Fibroblast of the aortic adventitia (primary cell): ENCODE results near the gene MRGPRE. TPM values are rescaled to one million over a fixed set of nuclear protein-coding genes. Genes with fewer than 3 reads are reported as not detected.

Experiments used
- DNase-seq: peaks from one replicate; pipeline ENCODE4 v3.0.0-alpha.2; 2010; ENCODE audit warnings: low read depth
- H3K4me3 ChIP-seq: 2 replicates; pipeline ENCODE4 v1.5.1; 2011; ENCODE audit warnings: low read depth, mild to moderate bottlenecking, control low read depth, low read length, moderate library complexity
- CTCF ChIP-seq: IDR thresholded peaks from 2 replicates; pipeline ENCODE4 v1.5.1; 2011; ENCODE audit warnings: mild to moderate bottlenecking, low read length, control low read depth, inconsistent platforms; ENCODE audit not compliant: insufficient read depth
- total RNA-seq: library from RNA; depleted of rRNA; stranded (reverse); fragments of >200 nt; gene quantifications from 2 replicates; pipeline ENCODE4 v1.2.3, GENCODE V29; 2012; ENCODE audit warnings: low replicate concordance

MRGPRE gene
- total RNA-seq, 1 donor = not detected

GRCh38 chr11:3193373-3194015 lies 38.7 kb downstream of the MRGPRE start:
- no peak for TF ChIP-seq CTCF
- no peak overlapping the region for H3K4me3 ChIP-seq
- DNase-seq = no peak

GRCh38 chr11:3192511-3193372 lies 39.5 kb downstream of the MRGPRE start:
- no peak for TF ChIP-seq CTCF
- no peak for DNase-seq

GRCh38 chr11:3191586-3192324 lies 40.5 kb downstream of the MRGPRE start:
- H3K4me3 ChIP-seq = no peak overlapping the region
- no peak for TF ChIP-seq CTCF
- DNase-seq = no peak

More at GRCh38 chr11:3192511-3193372, 39.5 kb downstream of the MRGPRE start:
- no peak overlapping the region for H3K4me3 ChIP-seq

- TF ChIP-seq CTCF = no peak
- DNase-seq = no peak
- no peak overlapping the region for H3K4me3 ChIP-seq
Measured at GRCh38 chr11:3190600-3190999, 41.6 kb downstream of the MRGPRE start.

- no peak for TF ChIP-seq CTCF
- H3K4me3 ChIP-seq = no peak overlapping the region
- DNase-seq = no peak
Measured at GRCh38 chr11:3189886-3190583, 42.2 kb downstream of the MRGPRE start.

GRCh38 chr11:3189196-3189843 lies 42.9 kb downstream of the MRGPRE start:
- TF ChIP-seq CTCF = no peak
- DNase-seq = no peak
- H3K4me3 ChIP-seq = no peak overlapping the region
